Vagina (tissue), 2 donors: ENCODE results near the gene ATG2B.

Experiments
- CTCF ChIP-seq, 3 experiments: fragments of 450-650 bp in 2 of 3; fragments of 200-600 bp in 1 of 3; sonication (generic) in 1 of 3; IDR thresholded peaks; one replicate each; pipeline ENCODE4 v1.5.1; 2017 to 2019; ENCODE audit warnings: antibody characterized with exemption in 3 of 3, mild to moderate bottlenecking in 2 of 3, moderate library complexity in 2 of 3
- POLR2A ChIP-seq, 2 donors: fragments of 450-650 bp; IDR thresholded peaks; one replicate each; pipeline ENCODE4 v1.6.1; 2017; ENCODE audit warnings: antibody characterized with exemption in 2 of 2, mild to moderate bottlenecking in 2 of 2, moderate library complexity in 2 of 2
- POLR2AphosphoS5 ChIP-seq, 2 donors: sonication (generic); formaldehyde crosslinking; IDR thresholded peaks; one replicate each; pipeline ENCODE4 v1.9.0; 2017; ENCODE audit warnings: antibody characterized with exemption in 2 of 2, mild to moderate bottlenecking in 2 of 2, low read depth in 1 of 2; ENCODE audit not compliant: insufficient read depth in 1 of 2

- TF ChIP-seq CTCF (IDR thresholded peaks at IDR 0.05) = no peak
- no peak for TF ChIP-seq POLR2A (IDR thresholded peaks at IDR 0.05)
- TF ChIP-seq POLR2AphosphoS5 (IDR thresholded peaks at IDR 0.05; ENCODE audit: insufficient read depth in 1 of 2, low read depth in 1 of 2) = no peak
Observed at GRCh38 chr14:96385385-96385784, 22.2 kb upstream of the ATG2B start.
